GM12878 (cell line): ENCODE data around the gene LIG3. TPM values are rescaled to one million over a fixed set of nuclear protein-coding genes. Genes with fewer than 3 reads are reported as not detected.
A peak's percentile ranks its signal among the peaks of the same experiment; 100 is the strongest.

Experiments
- ATAC-seq: fragments of 200-7000 bp; cut with Tn5 transposase; 3 replicates; pipeline ENCODE4 v1.9.1; 2020; ENCODE audit warnings: mild to moderate bottlenecking, moderate library complexity
- BruUV-seq: library from RNA; stranded (reverse); fragments of 400-500 nt; replicated peaks from 2 replicates; lab custom pipeline; 2021; lab: Mats Ljungman, UMichigan
- CTCF ChIA-PET: fragments of 300-600 bp; sonication (Branson Sonifier 250); formaldehyde crosslinking; extraction: SDS; loops from one replicate; lab custom pipeline; 2021; ENCODE audit warnings: inconsistent platforms; lab: Yijun Ruan, JAX
- POLR2A ChIA-PET: fragments of 350-600 bp; formaldehyde crosslinking; extraction: SDS; loops from one replicate; lab custom pipeline; 2021; ENCODE audit warnings: inconsistent platforms; lab: Charles Lee
- RAD21 ChIA-PET: fragments of 300-600 bp; sonication (Branson Sonifier 250); formaldehyde crosslinking; loops from one replicate; lab custom pipeline; 2023; ENCODE audit warnings: antibody characterized with exemption; ENCODE audit not compliant: unreplicated experiment; lab: Charles Lee
- SMC1A ChIA-PET: fragments of 300-600 bp; sonication (Branson Sonifier 250); formaldehyde crosslinking; loops from one replicate; lab custom pipeline; 2023; ENCODE audit not compliant: unreplicated experiment, uncharacterized antibody; lab: Charles Lee
- DNase-seq: peaks from one replicate; pipeline ENCODE4 v3.0.0-alpha.2; 2011; ENCODE audit warnings: low read depth, low spot score
- FAIRE-seq: peaks from 3 replicates; lab custom pipeline; 2011; peaks lifted over from hg19 to GRCh38; lab: Jason Lieb, UNC
- H2AFZ ChIP-seq: 2 replicates; pipeline ENCODE4 v1.6.0; 2011; ENCODE audit warnings: low read depth, low read length, control low read depth; ENCODE audit not compliant: control insufficient read depth
- H3K27ac ChIP-seq: 2 replicates; pipeline ENCODE4 v1.5.1; 2011; ENCODE audit warnings: control low read depth; ENCODE audit not compliant: control insufficient read depth, insufficient read depth
- H3K27me3 ChIP-seq, 2 experiments: replicated peaks in 1 of 2; 2 replicates each; pipeline versions ENCODE4 v1.6.0 to v1.6.1; 2011; ENCODE audit warnings: low read length in 1 of 2; ENCODE audit not compliant: control insufficient read depth in 2 of 2, insufficient read depth in 2 of 2
- H3K36me3 ChIP-seq, 2 experiments: 2 replicates each; pipeline ENCODE4 v1.5.1; 2011; ENCODE audit warnings: low read length in 1 of 2; ENCODE audit not compliant: control insufficient read depth in 2 of 2, insufficient read depth in 2 of 2
- H3K4me1 ChIP-seq: 2 replicates; pipeline ENCODE4 v1.6.1; 2011; ENCODE audit warnings: mild to moderate bottlenecking, low read length, moderate library complexity, mixed read lengths; ENCODE audit not compliant: control insufficient read depth, insufficient read depth
- H3K4me2 ChIP-seq: 2 replicates; pipeline ENCODE4 v1.6.0; 2011; ENCODE audit warnings: control low read depth; ENCODE audit not compliant: control insufficient read depth, insufficient read depth
- H3K4me3 ChIP-seq: fragments of 200-600 bp; sonication (generic); 2 replicates; pipeline ENCODE4 v1.5.1; 2016
- H3K79me2 ChIP-seq: 2 replicates; pipeline ENCODE4 v1.6.0; 2011; ENCODE audit warnings: low read length; ENCODE audit not compliant: control insufficient read depth, insufficient read depth
- H3K9ac ChIP-seq: 2 replicates; pipeline ENCODE4 v1.8.0; 2011; ENCODE audit warnings: low read length, control low read depth, mixed read lengths; ENCODE audit not compliant: control insufficient read depth, insufficient read depth
- H3K9me3 ChIP-seq: replicated peaks from 3 replicates; pipeline ENCODE4 v1.5.1; 2011; ENCODE audit warnings: mild to moderate bottlenecking, low read length; ENCODE audit not compliant: control insufficient read depth, insufficient read depth
- H4K20me1 ChIP-seq: 2 replicates; pipeline ENCODE4 v1.6.0; 2011; ENCODE audit not compliant: control insufficient read depth, insufficient read depth
- ATF7 ChIP-seq: fragments of 450-650 bp; IDR thresholded peaks from 2 replicates; pipeline ENCODE4 v1.6.1; 2016; ENCODE audit warnings: low read depth, mild to moderate bottlenecking
- BHLHE40 ChIP-seq, 2 experiments: fragments of 450-650 bp in 1 of 2; IDR thresholded peaks; 2 replicates each; pipeline ENCODE4 v1.6.1; 2011 to 2017; ENCODE audit warnings: low read depth in 2 of 2, borderline replicate concordance in 1 of 2, improper control_type of control experiment in 1 of 2, low read length in 1 of 2, mild to moderate bottlenecking in 1 of 2
- BMI1 ChIP-seq: fragments of 450-650 bp; IDR thresholded peaks from 2 replicates; pipeline ENCODE4 v1.6.1; 2016; ENCODE audit warnings: mild to moderate bottlenecking, moderate library complexity, borderline replicate concordance
- CHD2 ChIP-seq: IDR thresholded peaks from 2 replicates; pipeline ENCODE4 v1.6.1; 2011; ENCODE audit warnings: low read depth, low read length, improper control_type of control experiment, borderline replicate concordance
- CHD4 ChIP-seq: fragments of 200-600 bp; sonication (generic); IDR thresholded peaks from 2 replicates; pipeline ENCODE4 v1.6.1; 2016; ENCODE audit warnings: mild to moderate bottlenecking
- EED ChIP-seq: sonication (generic); IDR thresholded peaks from 2 replicates; pipeline ENCODE4 v1.6.1; 2016; ENCODE audit warnings: antibody characterized with exemption, low read depth
- HDAC6 ChIP-seq: fragments of 200-600 bp; sonication (generic); IDR thresholded peaks from one replicate; pipeline ENCODE4 v1.8.0; 2017; ENCODE audit warnings: antibody characterized with exemption; ENCODE audit not compliant: unreplicated experiment
- HDGF ChIP-seq: fragments of 450-650 bp; IDR thresholded peaks from 2 replicates; pipeline ENCODE4 v1.6.1; 2016; ENCODE audit warnings: antibody characterized with exemption
- NBN ChIP-seq: fragments of 450-650 bp; IDR thresholded peaks from 2 replicates; pipeline ENCODE4 v1.6.1; 2016
- PAX5 ChIP-seq: IDR thresholded peaks from 2 replicates; pipeline ENCODE4 v1.6.1; 2011; ENCODE audit warnings: low read depth, low read length, borderline replicate concordance
- POLR2AphosphoS5 ChIP-seq: IDR thresholded peaks from 2 replicates; pipeline ENCODE4 v1.6.1; 2011; ENCODE audit warnings: mild to moderate bottlenecking, low read length, inconsistent platforms
- SMAD5 ChIP-seq: IDR thresholded peaks from 2 replicates; pipeline ENCODE4 v1.6.1; 2016; ENCODE audit warnings: antibody characterized with exemption, low read depth
- SMARCA5 ChIP-seq: fragments of 450-650 bp; IDR thresholded peaks from 2 replicates; pipeline ENCODE4 v1.6.1; 2017; ENCODE audit warnings: mild to moderate bottlenecking
- SRF ChIP-seq, 2 experiments: IDR thresholded peaks; 2 replicates each; pipeline ENCODE4 v1.6.1; 2011; ENCODE audit warnings: low read depth in 2 of 2, low read length in 2 of 2, mild to moderate bottlenecking in 1 of 2, moderate library complexity in 1 of 2
- TARDBP ChIP-seq: IDR thresholded peaks from 2 replicates; pipeline ENCODE4 v1.6.1; 2016; ENCODE audit warnings: borderline replicate concordance
- YY1 ChIP-seq: IDR thresholded peaks from 2 replicates; pipeline ENCODE4 v1.6.1; 2011; ENCODE audit warnings: low read depth, mild to moderate bottlenecking, low read length
- ZBTB33 ChIP-seq: fragments of 450-650 bp; IDR thresholded peaks from 2 replicates; pipeline ENCODE4 v1.6.1; 2017; ENCODE audit warnings: mild to moderate bottlenecking
- WGBS: methylation state at CpG from one replicate; pipeline ENCODE4 v1.1.6; 2016; ENCODE audit warnings: low lambda C conversion rate; ENCODE audit not compliant: insufficient replicate concordance, insufficient coverage; ENCODE audit errors: missing lambda C conversion rate; 5-methylcytosine and 5-hydroxymethylcytosine counted together
- in situ Hi-C: fragments of 300-500 bp; cut with MboI; formaldehyde crosslinking; loops from 9 replicates; pipeline ENCODE4 v1.14.3; 2018; ENCODE audit warnings: mixed read lengths
- intact Hi-C: fragments of 100-400 bp; cut with micrococcal nuclease; formaldehyde crosslinking; loops from one replicate; pipeline ENCODE4 v1.14.2; 2022; ENCODE audit not compliant: unreplicated experiment
- polyA plus RNA-seq, 11 experiments: library from polyadenylated mRNA; depleted of rRNA in 4 of 11; unstranded in 6 of 11; stranded (reverse) in 5 of 11; fragments of >200 nt; fragmentation: Nextera tagmentation in 4 of 11; fragmentation: Illumina TruSeq in 1 of 11; extraction: Ambion mirVana in 4 of 11; extraction: Trizol in 1 of 11; gene quantifications; 1 replicate in 1 of 11; 2 replicates in 10 of 11; pipeline versions ENCODE4 v1.2.1 to v1.2.3, GENCODE V29; 2011 to 2016; ENCODE audit warnings: inconsistent platforms in 2 of 11, missing spikeins in 2 of 11, low read depth in 1 of 11
- total RNA-seq, 4 experiments: library from RNA; depleted of rRNA in 3 of 4; stranded (reverse); fragments of >200 nt in 3 of 4; fragmentation: Illumina TruSeq in 1 of 4; extraction: Trizol in 1 of 4; gene quantifications; 2 replicates each; pipeline versions ENCODE4 v1.2.1 to v1.2.3, GENCODE V29; 2013 to 2021
- TF ChIP-seq, protein P1 (sequence below): fragments of 450-650 bp; IDR thresholded peaks from 2 replicates; pipeline ENCODE4 v1.6.1; 2017; ENCODE audit warnings: mild to moderate bottlenecking, moderate library complexity

The LIG3 gene
- total and polyA plus RNA-seq, 10 of the 15 experiments (the other 5 are each of a cell fraction or from before 2014, with no cell fraction given), result 6.5 to 45.4 (median 31.0) TPM

GRCh38 chr17:34998205-34998604 is 17.9 kb downstream of the LIG3 start (continued):
- TF ChIP-seq HDGF, result peak; percentile 79; the same call in 1 of the 2 replicates
- 0 out of 2 replicates have a peak, but pooled peaks have one; percentile 41 for TF ChIP-seq PAX5
- 0 out of 2 replicates have a peak, but pooled peaks have one; percentile 33 for TF ChIP-seq POLR2AphosphoS5
- TF ChIP-seq YY1, result peak; percentile 62; the same call in 1 of the 2 replicates
- TF ChIP-seq, protein P1, sequence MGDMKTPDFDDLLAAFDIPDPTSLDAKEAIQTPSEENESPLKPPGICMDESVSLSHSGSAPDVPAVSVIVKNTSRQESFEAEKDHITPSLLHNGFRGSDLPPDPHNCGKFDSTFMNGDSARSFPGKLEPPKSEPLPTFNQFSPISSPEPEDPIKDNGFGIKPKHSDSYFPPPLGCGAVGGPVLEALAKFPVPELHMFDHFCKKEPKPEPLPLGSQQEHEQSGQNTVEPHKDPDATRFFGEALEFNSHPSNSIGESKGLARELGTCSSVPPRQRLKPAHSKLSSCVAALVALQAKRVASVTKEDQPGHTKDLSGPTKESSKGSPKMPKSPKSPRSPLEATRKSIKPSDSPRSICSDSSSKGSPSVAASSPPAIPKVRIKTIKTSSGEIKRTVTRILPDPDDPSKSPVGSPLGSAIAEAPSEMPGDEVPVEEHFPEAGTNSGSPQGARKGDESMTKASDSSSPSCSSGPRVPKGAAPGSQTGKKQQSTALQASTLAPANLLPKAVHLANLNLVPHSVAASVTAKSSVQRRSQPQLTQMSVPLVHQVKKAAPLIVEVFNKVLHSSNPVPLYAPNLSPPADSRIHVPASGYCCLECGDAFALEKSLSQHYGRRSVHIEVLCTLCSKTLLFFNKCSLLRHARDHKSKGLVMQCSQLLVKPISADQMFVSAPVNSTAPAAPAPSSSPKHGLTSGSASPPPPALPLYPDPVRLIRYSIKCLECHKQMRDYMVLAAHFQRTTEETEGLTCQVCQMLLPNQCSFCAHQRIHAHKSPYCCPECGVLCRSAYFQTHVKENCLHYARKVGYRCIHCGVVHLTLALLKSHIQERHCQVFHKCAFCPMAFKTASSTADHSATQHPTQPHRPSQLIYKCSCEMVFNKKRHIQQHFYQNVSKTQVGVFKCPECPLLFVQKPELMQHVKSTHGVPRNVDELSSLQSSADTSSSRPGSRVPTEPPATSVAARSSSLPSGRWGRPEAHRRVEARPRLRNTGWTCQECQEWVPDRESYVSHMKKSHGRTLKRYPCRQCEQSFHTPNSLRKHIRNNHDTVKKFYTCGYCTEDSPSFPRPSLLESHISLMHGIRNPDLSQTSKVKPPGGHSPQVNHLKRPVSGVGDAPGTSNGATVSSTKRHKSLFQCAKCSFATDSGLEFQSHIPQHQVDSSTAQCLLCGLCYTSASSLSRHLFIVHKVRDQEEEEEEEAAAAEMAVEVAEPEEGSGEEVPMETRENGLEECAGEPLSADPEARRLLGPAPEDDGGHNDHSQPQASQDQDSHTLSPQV, result peak; percentile 61; the same call in 1 of the 2 replicates
- 0 out of 2 replicates have a peak, but pooled peaks have one; percentile 18 for TF ChIP-seq CHD2
- peak; percentile 73 for TF ChIP-seq SMARCA5
- peak; percentile 63; the same call in 1 of the 2 replicates for TF ChIP-seq NBN

GRCh38 chr17:34999456-34999855 is 19.1 kb downstream of the LIG3 start:
- BruUV-seq, result no TSS peak
- CTCF ChIA-PET, result interaction anchor here (0.8 to 9.8 kb wide), 17 partner anchors 9 to 123 kb away, joined by 3 to 149 read pairs (median 4); partner anchors contain the start of genes CCT6B, FNDC8, RAD51D and RFFL
- TF ChIP-seq EED, result no peak
- no peak for TF ChIP-seq SRF (IDR thresholded peaks at IDR 0.05; ENCODE audit: low read depth in 2 of 2, low read length in 2 of 2)
- TF ChIP-seq BMI1, result no peak
- TF ChIP-seq ATF7, result no peak
- TF ChIP-seq SMAD5, result no peak
- no peak for TF ChIP-seq BHLHE40 (IDR thresholded peaks at IDR 0.05; ENCODE audit: borderline replicate concordance in 1 of 2, low read depth in 2 of 2, low read length in 1 of 2)
- TF ChIP-seq TARDBP, result no peak
- TF ChIP-seq HDAC6, result no peak
- TF ChIP-seq CHD4, result no peak
- no peak for TF ChIP-seq ZBTB33

More at GRCh38 chr17:34999456-34999855, 19.1 kb downstream of the LIG3 start:
- Histone ChIP-seq H3K4me1 (no peaks in the 10 kb centered on the region; the same call in 1 of the 2 replicates), H3K36me3 (peaks cover 21 to 25% of the 10 kb centered on the region in 2 experiments; a peak in 3 of 4 replicates), H4K20me1 (no peaks in the 10 kb centered on the region), H3K4me3 (no peak overlapping the region), H3K4me2 (no peak overlapping the region), H3K9me3 (no peaks in the 10 kb centered on the region), H3K9ac (no peak overlapping the region), H3K27ac (no peak overlapping the region), H3K79me2 (no peaks in the 10 kb centered on the region), H3K27me3 (no peaks in the 10 kb centered on the region), H2AFZ (no peak overlapping the region)
- ChIA-PET RAD21 (interaction anchor here (1.3 to 5.5 kb wide), 5 partner anchors 20 to 121 kb away, joined by 3 to 32 read pairs (median 4); partner anchors contain the start of genes RAD51D and RFFL), SMC1A (interaction anchor here (0.6 to 7.2 kb wide), 8 partner anchors 8 to 118 kb away, joined by 3 to 101 read pairs (median 8); partner anchors contain the start of genes RAD51D and RFFL), POLR2A (interaction anchor here (1.1 to 1.3 kb wide), 2 partner anchors 119 to 141 kb away, joined by 3 to 5 read pairs; no protein-coding TSS in a partner anchor)
- WGBS, result 97% methylated on average over 2 of the region's 2 CpGs
- DNase-seq (no peak), FAIRE-seq (no peak), ATAC-seq (no peak)
- in situ Hi-C loops, result loop anchor here (5.0 kb wide), 2 partner anchors 93 to 118 kb away; partner anchors contain the start of gene RAD51D
- intact Hi-C loops, result no loop called here
